ENCODE data around the gene POLD2.

POLD2 gene

GRCh38 chr7:44075296-44076075, 47.9 kb downstream of the POLD2 start:
- H3K27ac ChIP-seq (ENCODE audit: low read depth, low read length, severe bottlenecking): no peak overlapping the region
- WGBS, 2 experiments (ENCODE audit: insufficient coverage in 2 of 2): 95 to 99% methylated on average over 12 to 15 of the region's 17 CpGs
- no peak overlapping the region for H3K4me3 ChIP-seq (ENCODE audit: extremely low read depth, insufficient read depth, low read length, poor library complexity, severe bottlenecking)
- H3K36me3 ChIP-seq (ENCODE audit: control insufficient read depth, insufficient read depth, low read length): peaks cover 59% of the 10 kb centered on the region
- H3K4me1 ChIP-seq (ENCODE audit: control insufficient read depth, insufficient read depth, low read length, poor library complexity, severe bottlenecking): no peaks in the 10 kb centered on the region
- H3K9me3 ChIP-seq (ENCODE audit: control insufficient read depth, low read length): no peaks in the 10 kb centered on the region

- no peak overlapping the region for H3K4me3 ChIP-seq (ENCODE audit: extremely low read depth, insufficient read depth, low read length, poor library complexity, severe bottlenecking)
- 100% methylated on average over 9 to 11 of the region's 13 CpGs for WGBS, 2 experiments (ENCODE audit: insufficient coverage in 2 of 2)
- H3K27ac ChIP-seq (ENCODE audit: low read depth, low read length, severe bottlenecking): no peak overlapping the region
- peaks cover 51% of the 10 kb centered on the region for H3K36me3 ChIP-seq (ENCODE audit: control insufficient read depth, insufficient read depth, low read length)
- no peaks in the 10 kb centered on the region for H3K4me1 ChIP-seq (ENCODE audit: control insufficient read depth, insufficient read depth, low read length, poor library complexity, severe bottlenecking)
- H3K9me3 ChIP-seq (ENCODE audit: control insufficient read depth, low read length): no peaks in the 10 kb centered on the region
These were observed 49.0 kb downstream of the POLD2 start for GRCh38 chr7:44074349-44074695.

DNA sequence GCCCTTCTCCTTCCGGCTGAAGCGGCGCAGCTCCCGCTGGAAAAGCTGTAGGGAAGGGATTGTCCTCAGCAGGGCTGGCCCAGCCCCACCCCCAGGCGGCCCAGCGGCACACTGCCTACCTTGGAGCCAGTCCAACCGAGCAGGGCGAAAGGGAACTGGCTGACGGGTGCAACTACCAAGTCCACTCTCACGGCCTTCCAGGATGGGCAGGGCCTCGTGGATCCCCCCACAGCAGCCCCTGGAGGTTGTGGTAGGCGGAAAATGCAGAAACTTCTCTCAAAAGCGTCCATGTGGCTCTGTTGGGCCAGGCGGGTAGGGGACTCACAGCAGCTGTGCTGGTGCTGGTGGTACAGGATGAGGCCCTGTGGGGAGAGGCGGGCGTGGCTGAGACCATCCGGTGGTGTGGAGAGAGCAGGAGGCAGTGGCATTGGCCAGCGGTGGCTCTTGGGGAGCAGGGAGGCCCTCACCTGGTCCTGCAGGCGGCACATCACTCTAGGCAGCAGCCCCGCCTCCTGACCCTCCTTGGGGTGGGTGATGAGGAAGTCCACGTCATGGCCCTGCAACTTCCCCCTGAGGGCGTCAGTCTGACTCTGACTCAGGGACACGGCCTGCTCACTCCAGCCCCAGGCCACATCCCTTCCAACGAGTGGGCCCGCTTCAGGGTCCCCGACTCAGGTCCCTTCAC, 49.5 kb downstream of the POLD2 start:
- Histone ChIP-seq H3K27ac (ENCODE audit: low read depth, low read length, severe bottlenecking) (no peak overlapping the region), H3K36me3 (ENCODE audit: control insufficient read depth, insufficient read depth, low read length) (peaks cover 51% of the 10 kb centered on the region)

DNA sequence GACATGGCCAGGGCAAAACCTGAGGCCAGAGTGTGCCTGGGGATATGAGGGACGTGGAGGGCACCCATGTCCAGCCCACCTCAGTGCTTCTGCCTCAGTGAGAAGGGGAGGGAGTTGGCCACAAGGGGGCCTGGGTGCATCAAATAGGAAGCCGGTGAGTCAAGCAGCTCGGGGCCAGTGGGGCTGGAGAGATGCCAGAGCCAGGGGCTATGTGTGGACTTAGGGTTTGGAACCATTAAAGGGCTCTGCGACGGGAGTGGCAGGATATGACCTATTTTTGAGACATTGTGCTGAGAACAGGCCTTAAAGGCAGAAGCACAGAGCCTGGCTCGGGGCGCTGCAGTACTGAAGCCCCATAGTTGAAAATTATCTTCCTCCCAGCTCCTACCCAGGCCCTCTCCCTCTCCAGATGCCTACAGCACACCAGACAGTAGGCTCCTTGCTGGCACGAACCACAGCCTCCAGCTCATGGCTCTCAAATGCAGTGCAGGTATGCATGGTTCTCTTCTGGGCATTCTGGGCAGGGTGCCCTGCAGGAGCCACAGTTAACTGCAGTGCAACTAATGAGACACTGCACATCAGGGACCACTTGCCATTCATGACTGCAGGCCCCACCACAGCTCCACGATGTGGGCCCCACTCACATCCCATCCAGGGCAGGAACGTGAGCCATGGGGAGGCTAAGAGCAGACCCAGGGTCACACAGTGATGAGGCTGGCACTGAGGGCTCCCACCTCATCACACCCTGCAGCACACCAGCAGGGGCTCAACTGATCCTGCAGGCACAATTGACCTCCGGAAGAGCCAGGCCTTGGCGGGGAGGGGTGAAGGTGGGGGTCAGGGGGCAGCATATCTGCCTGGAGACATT, 50.8 kb downstream of the POLD2 start:
- no peaks in the 10 kb centered on the region for H3K4me1 ChIP-seq (ENCODE audit: control insufficient read depth, insufficient read depth, low read length, poor library complexity, severe bottlenecking)
- H3K27ac ChIP-seq (ENCODE audit: low read depth, low read length, severe bottlenecking): no peak overlapping the region
- 70 to 72% methylated on average over 10 to 11 of the region's 12 CpGs for WGBS, 2 experiments (ENCODE audit: insufficient coverage in 2 of 2)
- no peak overlapping the region for H3K4me3 ChIP-seq (ENCODE audit: extremely low read depth, insufficient read depth, low read length, poor library complexity, severe bottlenecking)
- no peaks in the 10 kb centered on the region for H3K9me3 ChIP-seq (ENCODE audit: control insufficient read depth, low read length)
- H3K36me3 ChIP-seq (ENCODE audit: control insufficient read depth, insufficient read depth, low read length): peaks cover 39% of the 10 kb centered on the region

More for the DNA sequence above, 49.5 kb downstream of the POLD2 start:
- H3K4me3 ChIP-seq (ENCODE audit: extremely low read depth, insufficient read depth, low read length, poor library complexity, severe bottlenecking): no peak overlapping the region
- 94 to 97% methylated on average over 22 of the region's 26 CpGs for WGBS, 2 experiments (ENCODE audit: insufficient coverage in 2 of 2)
- no peaks in the 10 kb centered on the region for H3K9me3 ChIP-seq (ENCODE audit: control insufficient read depth, low read length)
- no peaks in the 10 kb centered on the region for H3K4me1 ChIP-seq (ENCODE audit: control insufficient read depth, insufficient read depth, low read length, poor library complexity, severe bottlenecking)

DNA sequence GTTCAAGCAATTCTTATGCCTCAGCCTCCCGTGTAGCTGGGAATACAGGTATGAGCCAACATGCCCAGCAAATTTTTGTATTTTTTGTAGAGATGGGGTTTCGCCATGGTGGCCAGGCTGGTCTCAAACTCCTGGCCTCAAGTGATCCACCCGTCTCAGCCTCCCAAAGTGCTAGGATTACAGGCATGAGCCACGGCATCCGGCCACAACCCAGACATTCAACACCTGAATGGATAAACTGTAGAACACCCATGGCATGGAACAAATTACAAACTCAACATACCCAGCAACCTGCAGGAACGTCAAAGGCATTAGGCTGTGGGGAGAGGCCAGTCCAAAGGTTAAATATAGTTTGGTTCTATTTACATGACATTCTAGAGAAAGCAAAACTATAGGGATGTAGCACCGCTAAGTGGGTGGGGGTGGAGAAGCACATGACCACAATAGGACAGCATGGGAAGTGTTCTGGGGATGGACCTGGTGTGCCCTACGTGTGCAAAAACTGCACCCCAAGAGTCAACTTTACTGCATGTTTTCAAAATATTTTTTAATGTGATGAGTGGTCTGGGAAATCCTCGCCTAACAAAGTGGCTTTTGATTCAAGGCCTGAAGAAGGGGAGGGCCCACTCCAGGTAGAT, 51.5 kb downstream of the POLD2 start:
- Histone ChIP-seq H3K36me3 (ENCODE audit: control insufficient read depth, insufficient read depth, low read length) (peaks cover 35% of the 10 kb centered on the region), H3K9me3 (ENCODE audit: control insufficient read depth, low read length) (no peaks in the 10 kb centered on the region), H3K27ac (ENCODE audit: low read depth, low read length, severe bottlenecking) (no peak overlapping the region), H3K4me1 (ENCODE audit: control insufficient read depth, insufficient read depth, low read length, poor library complexity, severe bottlenecking) (no peaks in the 10 kb centered on the region), H3K4me3 (ENCODE audit: extremely low read depth, insufficient read depth, low read length, poor library complexity, severe bottlenecking) (no peak overlapping the region)
- 78 to 82% methylated on average over 5 to 6 of the region's 9 CpGs for WGBS, 2 experiments (ENCODE audit: insufficient coverage in 2 of 2)

- WGBS, 2 experiments (ENCODE audit: insufficient coverage in 2 of 2): 80 to 95% methylated on average over 6 to 7 of the region's 7 CpGs
- H3K4me3 ChIP-seq (ENCODE audit: extremely low read depth, insufficient read depth, low read length, poor library complexity, severe bottlenecking): no peak overlapping the region
- no peak overlapping the region for H3K27ac ChIP-seq (ENCODE audit: low read depth, low read length, severe bottlenecking)
- H3K36me3 ChIP-seq (ENCODE audit: control insufficient read depth, insufficient read depth, low read length): peaks cover 3% of the 10 kb centered on the region
- peaks cover 7% of the 10 kb centered on the region for H3K4me1 ChIP-seq (ENCODE audit: control insufficient read depth, insufficient read depth, low read length, poor library complexity, severe bottlenecking)
- H3K9me3 ChIP-seq (ENCODE audit: control insufficient read depth, low read length): no peaks in the 10 kb centered on the region
These were observed 55.3 kb downstream of the POLD2 start for GRCh38 chr7:44068054-44068453.

DNA sequence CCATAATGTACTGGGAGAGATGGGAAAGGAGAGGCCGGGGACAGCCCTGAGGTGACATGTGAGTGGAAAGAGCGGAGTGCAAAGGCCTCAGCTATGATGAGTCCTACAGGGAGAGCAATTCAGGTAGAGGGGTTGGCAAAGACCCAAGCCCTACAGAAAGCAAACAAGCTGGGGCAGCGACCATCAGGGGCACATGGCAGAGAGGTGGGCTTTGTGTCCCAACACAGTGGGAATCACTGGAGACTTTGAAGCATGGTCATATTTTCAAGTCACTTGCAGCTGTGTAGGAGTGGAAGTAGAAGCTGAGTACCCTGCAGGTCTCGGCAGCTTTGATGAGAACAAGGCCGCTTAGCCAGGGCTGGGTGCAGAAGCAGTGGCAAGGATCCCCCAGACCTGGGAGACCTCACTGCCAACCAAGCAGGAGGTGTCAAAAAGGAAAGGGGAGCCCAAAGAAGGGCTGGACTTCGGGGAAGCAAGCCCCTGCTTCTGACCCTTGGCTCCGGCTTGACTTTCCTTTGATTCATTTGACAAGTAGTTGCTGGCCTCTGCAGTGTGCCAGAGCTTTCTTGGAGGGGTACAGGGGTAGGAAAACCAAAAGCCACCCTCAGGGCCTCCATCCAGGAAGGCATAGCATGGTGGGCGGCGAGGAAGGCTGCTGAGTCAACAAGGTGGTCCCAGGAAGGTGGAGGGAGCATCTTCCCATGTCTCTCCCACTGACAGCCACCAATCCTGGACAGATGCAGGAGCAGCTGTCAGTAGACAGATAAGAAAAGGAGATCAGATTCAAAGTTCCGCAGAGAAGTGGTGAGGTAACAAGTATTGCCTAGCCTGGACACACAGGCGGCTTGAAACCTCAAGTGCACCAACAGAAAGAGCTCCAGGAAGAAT, 56.0 kb downstream of the POLD2 start:
- H3K4me1 ChIP-seq (ENCODE audit: control insufficient read depth, insufficient read depth, low read length, poor library complexity, severe bottlenecking): peaks cover 7% of the 10 kb centered on the region
- WGBS, 2 experiments (ENCODE audit: insufficient coverage in 2 of 2): 90 to 92% methylated on average over 10 to 11 of the region's 11 CpGs
- H3K27ac ChIP-seq (ENCODE audit: low read depth, low read length, severe bottlenecking): no peak overlapping the region
- no peaks in the 10 kb centered on the region for H3K9me3 ChIP-seq (ENCODE audit: control insufficient read depth, low read length)
- H3K36me3 ChIP-seq (ENCODE audit: control insufficient read depth, insufficient read depth, low read length): peaks cover 3% of the 10 kb centered on the region
- no peak overlapping the region for H3K4me3 ChIP-seq (ENCODE audit: extremely low read depth, insufficient read depth, low read length, poor library complexity, severe bottlenecking)

DNA sequence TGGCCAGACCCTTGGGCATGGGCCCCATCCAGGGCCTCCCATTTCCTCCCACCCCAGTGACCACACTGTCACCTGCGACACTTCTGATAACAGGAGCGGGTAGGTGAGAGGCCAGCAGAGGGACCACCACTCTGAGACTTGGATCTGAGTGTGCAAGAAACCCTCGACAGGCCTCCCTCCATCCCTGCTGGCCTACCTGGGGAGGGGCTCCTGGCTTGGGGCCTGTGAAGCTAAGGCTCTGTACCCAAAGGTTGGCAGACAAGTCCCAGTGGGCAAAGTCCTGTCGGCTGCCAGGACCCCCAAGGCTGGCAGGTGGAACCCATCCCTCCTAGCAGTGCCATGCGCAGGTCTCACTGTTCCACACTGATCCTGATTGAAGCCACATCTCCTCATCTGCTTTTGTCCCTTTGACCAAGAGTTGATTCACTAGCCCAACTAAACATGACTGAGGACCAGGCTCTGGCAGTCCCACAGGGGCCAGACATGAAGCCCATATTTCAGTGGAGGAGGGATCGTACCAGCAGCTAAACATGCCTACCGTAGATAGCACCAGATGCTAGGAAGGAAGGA, 56.8 kb downstream of the POLD2 start:
- Histone ChIP-seq H3K4me3 (ENCODE audit: extremely low read depth, insufficient read depth, low read length, poor library complexity, severe bottlenecking) (no peak overlapping the region), H3K27ac (ENCODE audit: low read depth, low read length, severe bottlenecking) (no peak overlapping the region), H3K9me3 (ENCODE audit: control insufficient read depth, low read length) (no peaks in the 10 kb centered on the region), H3K36me3 (ENCODE audit: control insufficient read depth, insufficient read depth, low read length) (peaks cover 10% of the 10 kb centered on the region), H3K4me1 (ENCODE audit: control insufficient read depth, insufficient read depth, low read length, poor library complexity, severe bottlenecking) (peaks cover 7% of the 10 kb centered on the region)
- 85 to 89% methylated on average over 5 to 6 of the region's 7 CpGs for WGBS, 2 experiments (ENCODE audit: insufficient coverage in 2 of 2)

DNA sequence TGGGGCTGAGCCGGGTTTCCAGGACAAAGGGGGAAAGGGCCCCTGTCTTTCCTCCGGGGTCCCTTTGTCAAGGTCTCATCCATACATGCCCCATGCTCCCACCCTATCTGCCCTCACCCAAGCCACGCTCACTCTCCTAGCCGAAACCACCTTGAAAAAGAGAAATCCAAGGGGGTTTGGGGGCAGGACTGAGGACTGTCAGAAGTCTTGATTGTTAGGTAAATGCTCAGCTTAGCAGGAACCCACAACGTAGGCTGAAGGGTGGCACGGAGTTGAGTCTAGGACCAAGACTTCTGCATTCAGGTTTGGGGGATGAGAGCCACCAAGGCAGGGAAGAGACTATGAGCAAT, 57.3 kb downstream of the POLD2 start:
- H3K4me1 ChIP-seq (ENCODE audit: control insufficient read depth, insufficient read depth, low read length, poor library complexity, severe bottlenecking): peaks cover 7% of the 10 kb centered on the region
- peaks cover 15% of the 10 kb centered on the region for H3K36me3 ChIP-seq (ENCODE audit: control insufficient read depth, insufficient read depth, low read length)
- H3K4me3 ChIP-seq (ENCODE audit: extremely low read depth, insufficient read depth, low read length, poor library complexity, severe bottlenecking): no peak overlapping the region
- no peaks in the 10 kb centered on the region for H3K9me3 ChIP-seq (ENCODE audit: control insufficient read depth, low read length)
- no peak overlapping the region for H3K27ac ChIP-seq (ENCODE audit: low read depth, low read length, severe bottlenecking)
- WGBS, 2 experiments (ENCODE audit: insufficient coverage in 2 of 2): 34 to 51% methylated on average over 3 to 5 of the region's 6 CpGs
